Caco-2 (cell line): ENCODE results near the gene CDKL2. TPM values are rescaled to one million over a fixed set of nuclear protein-coding genes. Genes with fewer than 3 reads are reported as not detected.

ENCODE experiments used
- BruUV-seq: library from RNA; stranded (reverse); fragments of 400-500 nt; replicated peaks from 2 replicates; lab custom pipeline; 2021; lab: Mats Ljungman, UMichigan
- CTCF ChIA-PET: fragments of 300-600 bp; sonication (Branson Sonifier 250); formaldehyde crosslinking; loops from one replicate; lab custom pipeline; 2022; ENCODE audit warnings: antibody characterized with exemption; lab: Charles Lee
- POLR2A ChIA-PET: fragments of 300-600 bp; sonication (Branson Sonifier 250); formaldehyde crosslinking; loops from one replicate; lab custom pipeline; 2022; ENCODE audit warnings: antibody characterized with exemption; lab: Charles Lee
- DNase-seq, 2 experiments: peaks; one replicate each; pipeline versions ENCODE4 v3.0.0 to v3.0.0-alpha.2; 2020 to 2022
- H3K27me3 ChIP-seq: replicated peaks from 2 replicates; pipeline ENCODE4 v1.6.0; 2011; ENCODE audit warnings: low read length; ENCODE audit not compliant: control insufficient read depth, insufficient read depth
- H3K36me3 ChIP-seq: 2 replicates; pipeline ENCODE4 v1.5.1; 2011; ENCODE audit warnings: low read length; ENCODE audit not compliant: control insufficient read depth, insufficient read depth
- H3K4me1 ChIP-seq: fragments of 250-450 bp; sonication (Bioruptor Pico); 2 replicates; pipeline ENCODE4 v1.5.1; 2020; ENCODE audit warnings: mild to moderate bottlenecking
- H3K4me3 ChIP-seq: 2 replicates; pipeline ENCODE4 v1.5.1; 2011; ENCODE audit warnings: low read depth, mild to moderate bottlenecking, control low read depth, low read length
- H3K9me3 ChIP-seq: fragments of 250-450 bp; sonication (Bioruptor Pico); 2 replicates; pipeline ENCODE4 v1.5.1; 2020; ENCODE audit warnings: mild to moderate bottlenecking, moderate library complexity
- H3K27ac Mint-ChIP-seq: one replicate; pipeline ENCODE4 v1.8.0; 2022; ENCODE audit warnings: mixed read lengths; ENCODE audit not compliant: unreplicated experiment
- H3K27me3 Mint-ChIP-seq: one replicate; pipeline ENCODE4 v1.8.0; 2022; ENCODE audit warnings: mixed read lengths; ENCODE audit not compliant: insufficient read depth, unreplicated experiment
- H3K36me3 Mint-ChIP-seq: one replicate; pipeline ENCODE4 v1.8.0; 2022; ENCODE audit warnings: mild to moderate bottlenecking, mixed read lengths; ENCODE audit not compliant: insufficient read depth, unreplicated experiment
- H3K4me1 Mint-ChIP-seq: one replicate; pipeline ENCODE4 v1.8.0; 2022; ENCODE audit warnings: low read depth, mixed read lengths; ENCODE audit not compliant: unreplicated experiment
- H3K4me3 Mint-ChIP-seq: one replicate; pipeline ENCODE4 v1.8.0; 2022; ENCODE audit warnings: mild to moderate bottlenecking, moderate library complexity, mixed read lengths; ENCODE audit not compliant: unreplicated experiment
- H3K9me3 Mint-ChIP-seq: one replicate; pipeline ENCODE4 v1.8.0; 2022; ENCODE audit warnings: mixed read lengths; ENCODE audit not compliant: unreplicated experiment
- intact Hi-C: fragments of 100-400 bp; cut with micrococcal nuclease; formaldehyde crosslinking; loops from one replicate; pipeline ENCODE4 v1.10.0; 2022; ENCODE audit not compliant: unreplicated experiment
- total RNA-seq: library from RNA; stranded (reverse); gene quantifications from 2 replicates; pipeline ENCODE4 v1.2.3, GENCODE V29; 2022
- TF ChIP-seq, protein P1 (sequence below), 2 experiments: fragments of 200-600 bp in 1 of 2; IDR thresholded peaks; 1 replicate in 1 of 2; 2 replicates in 1 of 2; pipeline versions ENCODE4 v1.5.1 to v1.8.0; 2011 to 2022; ENCODE audit warnings: antibody characterized with exemption in 1 of 2, control low read depth in 1 of 2, inconsistent platforms in 1 of 2, low read depth in 1 of 2, low read length in 1 of 2, mild to moderate bottlenecking in 1 of 2, moderate library complexity in 1 of 2; ENCODE audit not compliant: insufficient read depth in 1 of 2, severe bottlenecking in 1 of 2, unreplicated experiment in 1 of 2

Gene CDKL2
- total RNA-seq, 1 experiment from 2014 or later, result 1.9 TPM

GRCh38 chr4:75564023-75564422 is 66.3 kb downstream of the CDKL2 start:
- H3K4me1 Mint-ChIP-seq, result peaks cover 18% of the 10 kb centered on the region
- H3K9me3 Mint-ChIP-seq, result no peaks in the 10 kb centered on the region
- H3K4me1 ChIP-seq, result peaks cover 23% of the 10 kb centered on the region
- no peak overlapping the region for H3K4me3 Mint-ChIP-seq
- TF ChIP-seq, protein P1, sequence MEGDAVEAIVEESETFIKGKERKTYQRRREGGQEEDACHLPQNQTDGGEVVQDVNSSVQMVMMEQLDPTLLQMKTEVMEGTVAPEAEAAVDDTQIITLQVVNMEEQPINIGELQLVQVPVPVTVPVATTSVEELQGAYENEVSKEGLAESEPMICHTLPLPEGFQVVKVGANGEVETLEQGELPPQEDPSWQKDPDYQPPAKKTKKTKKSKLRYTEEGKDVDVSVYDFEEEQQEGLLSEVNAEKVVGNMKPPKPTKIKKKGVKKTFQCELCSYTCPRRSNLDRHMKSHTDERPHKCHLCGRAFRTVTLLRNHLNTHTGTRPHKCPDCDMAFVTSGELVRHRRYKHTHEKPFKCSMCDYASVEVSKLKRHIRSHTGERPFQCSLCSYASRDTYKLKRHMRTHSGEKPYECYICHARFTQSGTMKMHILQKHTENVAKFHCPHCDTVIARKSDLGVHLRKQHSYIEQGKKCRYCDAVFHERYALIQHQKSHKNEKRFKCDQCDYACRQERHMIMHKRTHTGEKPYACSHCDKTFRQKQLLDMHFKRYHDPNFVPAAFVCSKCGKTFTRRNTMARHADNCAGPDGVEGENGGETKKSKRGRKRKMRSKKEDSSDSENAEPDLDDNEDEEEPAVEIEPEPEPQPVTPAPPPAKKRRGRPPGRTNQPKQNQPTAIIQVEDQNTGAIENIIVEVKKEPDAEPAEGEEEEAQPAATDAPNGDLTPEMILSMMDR (IDR thresholded peaks at IDR 0.05; ENCODE audit: insufficient read depth in 1 of 2, low read depth in 1 of 2, low read length in 1 of 2, severe bottlenecking in 1 of 2, unreplicated experiment in 1 of 2), result no peak
- no TSS peak for BruUV-seq
- no peak for DNase-seq
- H3K27ac Mint-ChIP-seq, result no peak overlapping the region
- POLR2A ChIA-PET, result no interaction called here
- H3K36me3 Mint-ChIP-seq, result peaks cover 7% of the 10 kb centered on the region
- no peaks in the 10 kb centered on the region for H3K36me3 ChIP-seq
- H3K9me3 ChIP-seq, result no peaks in the 10 kb centered on the region
- no peaks in the 10 kb centered on the region for H3K27me3 ChIP-seq
- no peaks in the 10 kb centered on the region for H3K27me3 Mint-ChIP-seq
- CTCF ChIA-PET, result no interaction called here
- intact Hi-C loops, result no loop called here
- H3K4me3 ChIP-seq, result no peak overlapping the region

- peak overlapping the region; percentile 15 for H3K4me3 ChIP-seq
- H3K36me3 Mint-ChIP-seq, result peaks cover 7% of the 10 kb centered on the region
- H3K27ac Mint-ChIP-seq, result peak overlapping the region; percentile 81
- peak; percentile 87 to 88 for DNase-seq
- peak overlapping the region; percentile 60 for H3K4me3 Mint-ChIP-seq
- intact Hi-C loops, result loop anchor here (1.0 kb wide), 1 partner anchor 47 kb away; the partner anchor contains the start of genes RCHY1 and THAP6
- ChIA-PET POLR2A (interaction anchor here (0.6 to 1.1 kb wide), 2 partner anchors 162 to 179 kb away, joined by 3 to 4 read pairs; partner anchors contain the start of gene USO1), CTCF (no interaction called here)
- H3K9me3 ChIP-seq, result no peaks in the 10 kb centered on the region
- H3K4me1 ChIP-seq, result peaks cover 23% of the 10 kb centered on the region
- no peaks in the 10 kb centered on the region for H3K27me3 ChIP-seq
- BruUV-seq, result no TSS peak
- H3K4me1 Mint-ChIP-seq, result peaks cover 18% of the 10 kb centered on the region
- no peaks in the 10 kb centered on the region for H3K27me3 Mint-ChIP-seq
- no peaks in the 10 kb centered on the region for H3K36me3 ChIP-seq
- TF ChIP-seq, protein P1 (IDR thresholded peaks at IDR 0.05; ENCODE audit: insufficient read depth in 1 of 2, low read depth in 1 of 2, low read length in 1 of 2, severe bottlenecking in 1 of 2, unreplicated experiment in 1 of 2), result no peak
- no peaks in the 10 kb centered on the region for H3K9me3 Mint-ChIP-seq
Observed at GRCh38 chr4:75561789-75562188, 68.5 kb downstream of the CDKL2 start.

- no peak overlapping the region for H3K4me3 Mint-ChIP-seq
- POLR2A ChIA-PET, result no interaction called here
Observed at GRCh38 chr4:75557696-75558095, 72.6 kb downstream of the CDKL2 start.

More at GRCh38 chr4:75557696-75558095, 72.6 kb downstream of the CDKL2 start:
- Histone ChIP-seq H3K4me3 (no peak overlapping the region), H3K27me3 (no peaks in the 10 kb centered on the region), H3K9me3 (no peaks in the 10 kb centered on the region), H3K36me3 (no peaks in the 10 kb centered on the region), H3K4me1 (peaks cover 27% of the 10 kb centered on the region)
- Mint-ChIP-seq H3K36me3 (peaks cover 7% of the 10 kb centered on the region), H3K9me3 (no peaks in the 10 kb centered on the region), H3K27me3 (no peaks in the 10 kb centered on the region), H3K4me1 (peaks cover 27% of the 10 kb centered on the region), H3K27ac (no peak overlapping the region)
- TF ChIP-seq, protein P1 (IDR thresholded peaks at IDR 0.05; ENCODE audit: insufficient read depth in 1 of 2, low read depth in 1 of 2, low read length in 1 of 2, severe bottlenecking in 1 of 2, unreplicated experiment in 1 of 2), result no peak
- BruUV-seq, result no TSS peak
- intact Hi-C loops, result no loop called here
- no peak for DNase-seq
- CTCF ChIA-PET, result no interaction called here
